Frontal cortex (tissue), 4 donors: Measurements from ENCODE around the gene CFAP65. TPM values are rescaled to one million over a fixed set of nuclear protein-coding genes. Genes with fewer than 3 reads are reported as not detected.

Source experiments
- DNase-seq, 2 donors: peaks; one replicate each; pipeline ENCODE4 v3.0.0; 2012; ENCODE audit warnings: low spot score in 2 of 2
- FAIRE-seq: peaks from 2 replicates; lab custom pipeline; 2012; peaks lifted over from hg19 to GRCh38; lab: Jason Lieb, UNC
- total RNA-seq: library from RNA; depleted of rRNA; stranded (reverse); fragments of >200 nt; gene quantifications from one replicate; pipeline ENCODE4 v1.2.3, GENCODE V29; 2014
- donor health status: control.
- donor health status: control.
- donor health status: control.

The CFAP65 gene
- total RNA-seq, 1 donor from 2014 or later: 0.82 TPM

DNA sequence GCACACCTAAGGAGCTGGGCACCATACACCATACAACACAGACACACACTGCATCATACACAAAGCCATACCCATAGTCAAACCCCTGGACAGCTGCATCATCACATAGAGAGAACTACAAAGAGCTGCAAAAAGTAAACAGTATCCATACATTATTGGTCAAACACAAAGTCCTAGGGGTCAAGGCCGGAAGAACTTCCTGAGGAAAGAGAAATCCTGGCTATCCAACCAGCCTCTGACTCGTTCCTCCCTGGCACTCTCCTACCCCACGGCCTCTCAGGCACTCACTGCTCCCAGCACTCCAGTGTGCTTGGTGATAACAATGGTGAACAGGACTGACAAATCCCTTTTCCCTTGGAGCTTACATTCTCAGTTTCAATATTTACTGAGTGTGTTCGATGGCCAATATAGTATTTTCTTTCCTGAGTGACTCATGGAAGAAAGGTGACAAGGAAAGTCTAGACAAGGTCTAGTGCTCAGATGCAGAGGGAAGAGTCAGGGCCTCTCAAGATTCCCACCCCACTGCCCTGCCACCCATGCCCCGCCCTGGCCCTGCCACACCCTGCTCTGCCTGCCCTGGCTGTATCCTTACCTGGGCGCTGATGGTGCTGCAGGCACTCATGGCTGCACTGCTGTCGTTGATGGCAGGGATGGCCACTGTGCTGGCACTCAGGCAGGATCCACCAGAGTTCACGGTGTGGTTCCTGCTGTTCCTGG is 3.4 kb downstream of the CFAP65 start:
- FAIRE-seq (no peak), DNase-seq (no peak)

DNA sequence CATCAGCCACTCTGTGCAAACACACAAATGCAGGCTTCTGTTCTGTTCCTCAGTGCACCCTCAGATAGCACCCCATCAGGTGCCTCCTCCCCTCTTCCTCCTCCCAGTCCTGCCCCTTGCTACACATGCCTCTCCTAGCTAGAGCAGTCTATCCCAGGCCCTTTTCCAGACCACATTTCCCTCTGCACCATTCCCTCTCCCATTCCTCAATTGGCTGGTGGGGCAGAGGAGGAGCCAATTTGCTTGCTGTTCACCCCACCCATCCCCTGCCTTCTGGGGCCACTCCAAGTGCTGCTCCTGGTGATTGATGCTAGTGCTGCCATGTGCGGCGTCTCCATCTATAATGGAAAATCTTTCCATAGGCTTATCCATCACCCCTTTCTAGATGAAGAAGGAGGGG is 5.4 kb downstream of the CFAP65 start:
- no peak for FAIRE-seq
- DNase-seq: no peak

DNA sequence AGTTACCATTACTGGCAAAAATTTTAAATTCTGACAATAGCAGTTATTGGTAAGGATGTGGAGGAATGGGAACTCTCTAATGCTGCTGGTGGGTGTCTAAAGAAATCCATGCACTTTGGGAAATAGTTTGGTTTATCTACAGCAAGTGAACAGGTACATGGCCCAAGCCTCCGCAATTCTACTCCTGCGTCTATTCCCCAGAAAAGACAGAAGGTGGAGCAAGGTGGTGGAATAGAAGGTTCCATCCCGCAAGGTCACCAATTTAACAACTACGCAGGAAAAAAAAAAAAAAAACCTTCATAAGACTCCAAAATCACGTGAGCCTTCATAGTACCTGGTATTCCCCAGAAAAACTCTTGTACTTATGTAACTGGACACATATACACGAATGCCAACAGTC is 6.5 kb downstream of the CFAP65 start:
- no peak for DNase-seq
- FAIRE-seq: no peak

DNA sequence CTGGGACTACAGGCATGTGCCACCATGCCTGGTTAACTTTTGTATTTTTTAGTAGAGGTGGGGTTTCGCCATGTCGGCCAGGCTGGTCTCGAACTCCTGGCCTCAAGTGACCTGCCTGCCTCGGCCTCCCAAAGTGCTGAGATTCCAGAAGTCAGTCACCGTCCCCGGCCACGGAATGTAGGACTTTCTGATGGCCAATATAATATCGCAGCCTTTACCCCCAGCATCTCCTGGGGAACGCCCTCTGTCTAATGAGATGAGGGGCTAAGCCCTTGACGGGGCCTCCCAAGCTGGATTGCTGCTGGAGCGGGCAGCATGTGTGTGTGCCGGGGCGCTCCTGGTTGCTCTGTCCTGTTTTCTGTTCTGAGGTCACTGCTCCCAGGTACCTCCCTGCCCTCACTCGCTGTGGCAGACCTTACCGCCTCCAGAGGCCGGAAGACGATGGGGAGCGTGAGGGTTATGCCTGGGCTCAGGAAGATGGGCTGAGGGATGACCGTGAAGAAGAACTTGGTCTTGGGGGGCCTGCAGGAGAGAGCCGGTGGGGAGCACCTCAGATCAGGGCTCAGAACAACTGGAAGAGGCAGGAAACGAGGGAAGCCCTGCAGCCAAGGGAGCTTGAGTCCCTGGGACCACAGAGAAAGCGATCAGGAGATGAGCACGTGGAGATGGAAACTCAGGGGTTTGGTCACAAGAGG is 9.1 kb downstream of the CFAP65 start:
- no peak for DNase-seq

DNA sequence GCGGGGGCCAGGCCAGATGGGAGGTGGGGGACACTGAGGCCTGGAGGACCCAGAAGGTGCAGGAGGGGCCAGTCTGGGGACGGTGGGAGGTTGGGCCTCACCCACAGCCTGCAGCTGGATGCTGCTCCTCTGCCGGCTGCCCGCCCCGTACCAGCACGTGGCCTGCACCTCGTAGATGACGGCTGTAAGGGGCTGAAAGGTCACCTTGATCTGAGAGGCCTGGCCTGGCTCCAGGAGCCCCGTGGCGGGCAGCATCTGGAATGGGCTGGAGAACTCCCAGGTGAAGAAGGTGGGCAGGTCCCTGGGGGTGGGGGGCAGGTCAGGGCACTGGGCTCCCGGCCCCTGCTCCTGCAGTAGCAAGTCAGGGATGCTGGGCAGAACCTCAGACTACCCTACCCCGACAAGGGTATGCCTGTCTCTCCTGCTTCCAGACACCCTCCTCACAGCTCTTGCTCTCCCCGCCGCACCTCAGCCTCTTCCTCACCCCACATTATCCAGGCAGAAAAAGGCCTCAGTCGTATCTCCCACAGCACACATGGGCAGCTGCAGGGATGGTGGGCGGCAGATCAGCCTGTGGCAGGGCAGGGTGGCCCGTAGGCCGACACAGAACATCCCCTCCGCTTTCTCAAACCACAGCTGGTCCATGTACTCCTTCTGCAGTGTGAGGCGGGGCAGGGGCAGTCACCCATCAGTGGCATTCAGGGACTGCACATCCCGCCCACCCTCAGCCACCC is 10.1 kb downstream of the CFAP65 start:
- FAIRE-seq (no peak), DNase-seq (no peak)

More for the DNA sequence above, 9.1 kb downstream of the CFAP65 start:
- no peak for FAIRE-seq

DNA sequence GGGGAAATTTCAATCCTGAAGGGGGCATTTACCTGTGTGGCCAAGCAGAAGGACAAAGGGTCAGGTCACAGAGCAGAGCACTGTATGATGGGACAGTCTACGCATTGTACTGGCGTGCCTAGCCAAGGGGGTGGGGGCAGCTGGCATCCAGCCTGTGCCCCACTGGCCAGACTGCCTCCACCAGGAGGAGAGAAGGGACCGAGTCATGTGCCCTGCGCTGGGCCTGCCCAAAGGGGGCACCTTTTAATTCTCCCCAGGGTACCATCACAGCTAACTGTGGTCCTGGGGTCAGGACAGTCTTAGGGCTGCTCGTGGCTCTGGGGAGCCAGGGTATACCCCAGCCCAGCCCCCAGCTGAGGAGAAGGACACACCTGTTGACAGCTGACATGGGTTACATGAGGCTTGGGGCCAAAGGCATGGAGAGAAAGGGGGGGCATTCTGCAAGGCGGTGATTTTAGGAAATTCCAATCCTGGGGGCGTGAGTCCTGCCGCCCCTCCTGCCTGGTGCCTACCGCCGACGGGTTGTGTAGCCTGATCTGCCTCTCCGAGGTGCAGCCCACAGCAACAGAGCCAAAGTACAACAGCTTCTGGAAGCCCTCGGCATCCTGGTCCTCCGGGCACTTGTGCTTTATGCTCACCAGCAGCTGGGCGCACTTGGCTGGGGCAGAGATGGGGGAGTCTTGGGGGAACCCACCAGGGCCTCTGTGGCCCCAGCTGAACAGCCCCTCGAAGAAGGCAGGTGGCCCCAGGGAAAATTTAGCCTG is 11.0 kb downstream of the CFAP65 start:
- FAIRE-seq (no peak), DNase-seq (no peak)

DNA sequence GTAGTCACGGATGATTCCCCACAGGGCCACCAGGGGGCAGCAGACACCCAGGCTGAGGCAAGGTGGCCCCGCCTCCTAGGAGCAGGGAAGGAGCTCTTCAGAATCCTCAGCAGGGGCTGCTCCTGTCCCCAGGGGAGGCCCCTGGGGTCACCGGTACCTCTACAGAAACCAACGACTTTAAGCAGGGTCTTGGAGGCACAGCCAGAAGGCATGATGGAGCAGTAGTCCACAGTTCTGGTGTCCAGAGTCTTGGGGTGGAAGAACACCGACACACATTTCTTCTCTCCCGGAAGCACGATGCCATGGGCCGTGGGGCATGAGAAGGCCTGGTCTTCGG is 11.5 kb downstream of the CFAP65 start:
- FAIRE-seq (no peak), DNase-seq (peak; percentile 65 to 86)

DNA sequence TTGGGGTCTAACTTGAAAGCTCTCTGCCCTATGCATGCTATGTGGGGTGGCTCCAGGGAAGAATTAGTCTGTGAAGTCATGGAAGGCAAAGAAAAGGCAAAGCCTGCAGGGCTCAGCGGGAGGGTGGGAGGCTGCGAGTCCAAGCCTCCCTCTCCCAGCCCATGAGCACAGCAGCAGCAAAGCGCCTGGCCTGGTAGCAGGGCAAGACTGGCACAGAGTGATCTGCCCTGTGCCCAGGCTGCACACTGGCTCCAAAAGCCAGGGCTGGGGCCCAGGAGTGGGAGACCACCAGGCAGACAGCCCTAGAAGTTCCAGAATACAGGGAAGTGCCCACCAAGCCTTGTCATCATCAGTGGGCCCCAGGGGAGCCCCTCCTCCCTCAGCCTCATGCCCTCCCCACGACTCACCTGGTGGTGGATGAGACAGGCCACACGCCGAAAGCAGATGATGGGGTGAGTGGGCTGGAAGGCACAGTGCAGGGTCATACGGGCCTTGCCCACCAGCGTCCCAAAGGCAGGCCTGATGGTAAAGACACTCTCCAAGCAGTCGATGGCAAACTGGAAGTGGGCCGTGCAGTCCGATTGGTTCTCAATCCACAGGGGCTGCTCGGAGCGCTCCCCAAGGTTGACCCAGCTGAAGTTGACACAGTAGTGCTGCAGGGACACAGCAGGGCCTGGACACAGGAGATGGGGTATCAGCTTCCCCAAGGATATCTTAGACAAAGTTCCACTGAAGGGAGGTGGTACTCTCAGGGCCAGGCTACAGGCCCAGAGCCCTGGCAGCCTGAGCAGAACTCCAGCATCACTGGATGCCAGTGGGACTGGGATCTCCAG is 12.1 kb downstream of the CFAP65 start:
- FAIRE-seq: no peak
- DNase-seq: no peak

DNA sequence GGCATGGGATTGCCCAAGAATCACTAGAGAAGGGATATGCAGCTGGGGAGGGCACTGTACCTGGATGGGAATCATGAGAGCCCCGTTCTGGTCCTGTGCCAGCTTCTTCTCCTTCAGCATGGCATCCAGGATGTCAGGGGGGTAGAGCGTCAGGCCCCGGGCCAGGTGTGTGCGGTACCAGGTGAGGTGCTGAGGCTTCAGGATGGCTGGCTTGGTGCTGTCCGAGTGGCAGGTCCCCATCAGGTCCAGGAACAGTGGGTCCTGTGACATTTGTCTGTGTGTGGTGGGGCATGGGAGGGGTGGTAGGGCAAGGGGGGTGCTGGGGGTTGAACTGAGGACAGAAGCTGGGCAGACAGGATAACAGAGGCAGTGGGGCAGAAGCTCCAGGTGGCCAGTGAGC is 13.2 kb downstream of the CFAP65 start:
- FAIRE-seq: no peak

DNA sequence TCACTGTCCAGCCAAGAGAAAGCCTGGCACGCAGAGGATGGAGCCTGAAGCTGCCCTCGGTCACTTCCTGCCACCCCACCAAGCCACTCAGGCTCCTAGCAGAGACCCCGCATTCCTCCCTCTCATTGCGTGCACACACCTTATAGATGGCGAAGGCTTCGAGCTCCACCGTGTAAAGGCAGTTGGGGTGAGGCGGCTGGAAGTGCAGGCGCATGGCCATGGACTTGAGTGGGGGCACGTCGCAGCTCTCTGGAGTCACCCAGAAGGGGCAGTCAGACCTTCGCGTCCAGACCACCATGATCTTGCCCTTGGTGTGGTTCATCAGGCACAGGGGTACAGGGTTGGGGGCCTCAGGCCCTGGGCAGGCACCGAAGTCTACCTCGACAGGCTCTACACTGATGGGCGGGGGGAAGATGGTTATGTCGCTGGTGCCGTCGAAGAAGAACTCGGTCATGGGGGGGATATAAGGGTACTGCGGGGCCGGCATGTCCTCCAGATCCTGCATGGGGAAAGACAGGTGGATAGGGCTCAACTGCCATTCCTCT is 13.7 kb downstream of the CFAP65 start:
- DNase-seq (no peak), FAIRE-seq (no peak)

More for the DNA sequence above, 13.2 kb downstream of the CFAP65 start:
- no peak for DNase-seq

DNA sequence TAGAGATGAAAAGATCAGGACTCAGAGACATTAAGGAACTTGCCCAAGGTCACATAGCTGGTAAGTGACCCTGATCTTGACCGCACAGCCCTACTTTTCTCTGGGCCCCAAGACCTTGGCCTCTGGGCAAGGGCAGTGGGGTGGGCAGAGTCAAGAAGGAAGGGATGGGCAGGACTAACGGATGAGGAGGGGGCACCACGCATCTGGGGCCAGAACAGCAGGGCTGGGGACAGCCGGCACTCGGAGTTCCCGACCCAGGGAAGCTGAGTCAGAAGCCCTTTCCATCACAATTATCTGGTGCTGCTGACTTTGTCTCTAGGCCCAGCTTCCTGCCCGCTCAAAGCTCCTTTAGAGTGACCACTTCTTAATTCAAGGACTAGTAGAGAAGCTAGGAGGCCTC is 14.4 kb downstream of the CFAP65 start:
- FAIRE-seq (no peak), DNase-seq (no peak)

DNA sequence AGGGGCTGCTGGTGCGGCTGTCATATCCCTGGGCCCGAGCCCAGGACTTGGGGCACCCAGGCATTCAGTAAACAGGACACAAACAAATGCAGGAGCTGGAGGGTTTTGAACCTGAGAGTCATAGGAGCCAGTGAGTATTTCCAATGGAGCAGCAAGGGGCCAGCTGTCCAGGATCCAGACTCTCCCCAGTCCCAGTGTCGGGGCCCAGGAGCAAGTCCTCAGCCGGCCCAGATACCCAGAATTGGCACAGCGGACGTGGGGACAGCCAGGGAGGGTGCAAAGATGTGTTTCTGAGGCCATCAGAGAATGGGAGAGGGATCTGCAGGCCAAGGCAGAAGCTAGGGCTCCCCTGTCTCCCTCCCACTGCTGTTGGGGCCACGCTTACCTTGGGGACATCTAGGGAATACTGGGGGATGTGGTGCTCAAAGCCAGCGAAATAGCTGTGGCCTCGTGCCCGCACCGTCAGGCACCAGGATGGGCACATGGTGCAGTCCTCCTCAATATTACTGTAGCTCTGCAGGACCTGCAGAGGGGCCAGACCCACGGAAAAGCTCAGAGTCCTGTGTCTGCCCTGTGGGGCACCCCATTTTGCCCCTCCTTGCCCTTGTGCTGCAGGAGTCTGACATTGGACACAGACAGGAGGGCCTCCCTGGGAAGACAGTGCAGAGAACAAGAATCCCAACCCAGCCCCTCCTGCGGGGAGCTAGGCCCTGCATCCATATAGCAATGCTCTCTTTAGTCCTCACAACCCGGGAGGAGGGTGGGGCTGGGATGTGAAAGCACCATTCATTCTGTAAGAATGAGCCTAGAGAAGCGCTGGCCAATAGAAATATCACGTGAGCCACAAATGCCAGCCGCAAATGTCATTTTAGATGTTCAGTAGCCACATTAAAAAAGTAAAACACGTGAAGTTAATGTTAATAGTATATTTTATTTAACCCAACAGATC is 15.4 kb downstream of the CFAP65 start:
- peak in 1 of 2 donors; percentile 59 for DNase-seq
- peak; percentile 96 for FAIRE-seq

DNA sequence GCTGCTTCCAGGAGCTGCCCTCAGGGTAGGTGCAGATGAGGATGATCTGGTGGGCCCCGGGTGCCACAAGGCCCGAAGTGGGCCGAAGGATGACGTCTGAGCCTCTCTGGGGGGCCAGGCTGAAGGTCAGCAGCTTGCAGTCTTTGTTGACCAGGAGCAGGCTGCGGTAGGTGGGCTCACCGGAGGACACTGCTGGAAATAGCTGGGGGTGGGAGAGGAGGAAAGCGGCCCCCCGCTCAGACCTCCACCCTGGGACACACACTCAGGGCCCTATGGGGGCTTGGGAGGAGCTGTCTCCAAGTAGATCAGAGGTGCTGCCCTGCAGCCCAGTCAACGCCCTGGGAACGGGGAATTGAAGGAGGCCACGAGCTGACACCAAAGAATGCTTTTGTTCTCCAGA is 17.3 kb downstream of the CFAP65 start:
- DNase-seq: no peak
- no peak for FAIRE-seq

DNA sequence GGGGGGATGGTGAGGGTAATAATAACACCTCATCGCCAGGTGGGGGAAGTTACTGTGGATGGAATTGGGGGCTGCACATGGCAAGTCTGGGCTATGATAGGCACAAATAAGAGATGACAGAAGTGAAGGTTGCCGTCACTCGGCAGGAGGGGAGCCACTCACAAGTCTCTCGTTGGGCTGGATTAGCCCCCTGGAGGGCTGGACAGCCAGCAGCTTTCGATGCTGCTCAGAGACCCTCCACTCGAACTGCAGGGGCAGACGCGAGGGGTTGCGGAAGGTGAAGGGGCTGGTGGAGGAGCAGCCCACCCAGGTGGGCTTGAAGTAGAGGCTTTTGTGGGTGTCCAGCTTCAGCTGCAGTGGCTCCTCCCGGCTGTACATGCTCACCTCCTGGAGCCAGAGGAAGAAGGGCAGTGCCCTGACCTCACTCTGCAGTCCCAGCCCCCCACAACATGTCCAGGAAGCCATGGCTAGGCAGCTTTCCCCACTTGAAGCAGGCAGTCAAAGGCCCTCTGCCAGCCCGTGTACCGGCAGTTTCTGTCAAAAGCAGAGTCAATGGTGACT is 18.2 kb downstream of the CFAP65 start:
- FAIRE-seq: no peak
- no peak for DNase-seq

DNA sequence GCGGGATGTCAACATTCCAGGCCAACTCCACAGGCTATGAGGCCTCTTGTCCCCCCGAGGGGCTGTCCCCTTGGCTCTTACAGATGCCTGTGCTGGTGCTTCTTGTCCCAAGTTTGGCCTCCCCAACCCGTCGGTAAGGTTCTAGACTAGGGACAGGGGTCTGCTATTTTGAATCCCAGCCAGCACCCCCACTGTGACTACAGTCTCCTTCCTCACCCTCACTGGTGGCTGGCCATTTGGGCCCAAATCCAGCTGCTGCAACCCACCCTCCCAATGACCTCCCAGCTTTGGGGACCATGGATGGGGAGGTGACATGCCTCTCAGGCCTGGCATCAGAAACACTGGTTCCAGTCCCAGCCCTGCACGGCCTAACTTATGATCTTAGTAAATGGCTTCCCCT is 18.7 kb downstream of the CFAP65 start:
- no peak for FAIRE-seq
- DNase-seq: no peak

DNA sequence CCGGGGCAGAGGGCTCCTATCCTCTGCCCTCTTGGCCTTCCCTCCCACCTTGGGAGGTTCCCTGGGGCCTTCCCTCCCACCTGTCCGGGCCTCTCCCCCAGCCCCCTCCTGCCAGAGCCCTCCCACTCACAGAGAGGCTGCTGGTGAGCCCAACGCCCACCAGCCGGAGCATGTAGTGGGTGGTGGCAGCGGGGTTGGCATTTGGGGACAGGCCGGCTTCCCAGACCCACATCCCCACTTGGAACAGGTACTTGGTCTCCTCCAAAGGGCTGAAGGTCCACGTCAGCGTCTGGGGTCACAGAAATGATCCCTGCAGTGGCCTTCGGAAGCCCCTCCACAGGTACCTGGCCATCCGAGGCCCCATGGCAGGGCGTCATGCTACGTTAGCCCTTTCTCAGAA is 19.3 kb downstream of the CFAP65 start:
- FAIRE-seq (no peak), DNase-seq (no peak)

DNA sequence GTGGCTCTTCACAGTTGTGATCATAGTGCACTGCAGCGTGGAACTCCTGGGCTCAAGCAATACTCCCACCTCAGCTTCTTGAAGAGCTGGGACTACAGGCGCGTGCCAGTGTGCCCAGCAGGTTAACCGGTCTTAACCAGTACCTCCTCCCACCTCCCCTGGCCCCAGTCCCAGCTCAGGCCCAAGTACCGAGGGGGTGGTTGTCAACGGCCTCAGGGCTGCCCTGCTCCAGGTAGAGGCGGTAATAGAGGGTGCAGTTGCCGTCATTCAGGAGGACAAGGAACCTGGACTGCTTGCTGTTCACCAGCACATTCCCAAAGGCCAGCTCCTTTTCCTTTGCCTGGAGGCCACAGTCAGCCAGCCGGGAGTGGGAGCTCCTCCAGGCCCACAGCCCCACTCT is 19.7 kb downstream of the CFAP65 start:
- DNase-seq (no peak), FAIRE-seq (no peak)
